Gastrocnemius medialis (tissue), 4 donors: ENCODE results near the gene CCDC78. TPM values are rescaled to one million over a fixed set of nuclear protein-coding genes. Genes with fewer than 3 reads are reported as not detected.

Experiments used
- ATAC-seq, 2 donors: fragments of 150-250 bp; one replicate each; pipeline ENCODE4 v1.9.1; 2016
- DNase-seq, 2 donors: peaks; one replicate each; pipeline ENCODE4 v3.0.0-alpha.2; 2019
- H3K27ac ChIP-seq, 4 donors: fragments of 200-600 bp; sonication (generic); 1 replicate in 1 of 4; 2 replicates in 3 of 4; pipeline ENCODE4 v1.5.1; 2016 to 2018; ENCODE audit warnings: mild to moderate bottlenecking in 2 of 4, moderate library complexity in 1 of 4
- H3K27me3 ChIP-seq, 3 donors: fragments of 200-600 bp; sonication (generic) in 2 of 3; 1 replicate in 1 of 3; 2 replicates in 2 of 3; pipeline versions ENCODE4 v1.5.1 to v1.6.0; 2016 to 2019; ENCODE audit warnings: mild to moderate bottlenecking in 1 of 3, moderate library complexity in 1 of 3
- H3K36me3 ChIP-seq, 2 donors: fragments of 200-600 bp; sonication (generic) in 1 of 2; one replicate each; pipeline ENCODE4 v1.5.1; 2017 to 2018
- H3K4me1 ChIP-seq, 2 donors: fragments of 200-600 bp; sonication (generic) in 1 of 2; one replicate each; pipeline ENCODE4 v1.5.1; 2016 to 2017; ENCODE audit warnings: mild to moderate bottlenecking in 2 of 2
- H3K4me3 ChIP-seq, 4 donors: fragments of 200-600 bp; sonication (generic) in 3 of 4; 1 replicate in 1 of 4; 2 replicates in 3 of 4; pipeline ENCODE4 v1.5.1; 2016 to 2019; ENCODE audit warnings: mild to moderate bottlenecking in 2 of 4
- H3K9me3 ChIP-seq, 3 donors: fragments of 200-600 bp; sonication (generic) in 2 of 3; 1 replicate in 1 of 3; 2 replicates in 2 of 3; pipeline ENCODE4 v1.5.1; 2016 to 2019
- CTCF ChIP-seq, 5 experiments: fragments of 450-650 bp in 3 of 5; fragments of 200-600 bp in 2 of 5; sonication (generic) in 2 of 5; IDR thresholded peaks in 4 of 5; conservative IDR thresholded peaks in 1 of 5; 1 replicate in 4 of 5; 2 replicates in 1 of 5; pipeline ENCODE4 v1.5.1; 2016 to 2019; ENCODE audit warnings: antibody characterized with exemption in 5 of 5, mild to moderate bottlenecking in 3 of 5, moderate library complexity in 3 of 5
- POLR2A ChIP-seq, 2 donors: fragments of 450-650 bp; IDR thresholded peaks; one replicate each; pipeline ENCODE4 v1.6.1; 2017; ENCODE audit warnings: antibody characterized with exemption in 2 of 2, mild to moderate bottlenecking in 2 of 2, moderate library complexity in 2 of 2
- in situ Hi-C, 4 donors: fragments of 200-750 bp; cut with MboI; loops; one replicate each; pipeline versions ENCODE4 v1.15.0 to v1.8.0; 2017; ENCODE audit warnings: low sequenced_read_pairs in 4 of 4
- intact Hi-C: fragments of 100-400 bp; cut with DNase I; formaldehyde crosslinking; loops from one replicate; pipeline ENCODE4 v1.15.1; 2023; ENCODE audit warnings: low total_unique reads
- total RNA-seq, 4 donors: library from RNA; depleted of rRNA; stranded (reverse); fragments of >200 nt; gene quantifications; one replicate each; pipeline versions ENCODE4 v1.1.0 to v1.2.3, GENCODE V29; 2016

Gene CCDC78
- total RNA-seq, 4 donors from 2014 or later = not detected

GRCh38 chr16:680967-681745 is 45.1 kb downstream of the CCDC78 start:
- Histone ChIP-seq H3K27ac (peak overlapping the region; percentile 89 to 100 (median 98)), H3K4me1 (peaks cover 27 to 49% of the 10 kb centered on the region in 2 donors), H3K9me3 (no peaks in the 10 kb centered on the region), H3K27me3 (no peaks in the 10 kb centered on the region), H3K4me3 (peak overlapping the region; percentile 65 to 88 (median 79)), H3K36me3 (peaks cover 0 to 26% of the 10 kb centered on the region in 2 donors)
- intact Hi-C loops = loop anchor here (10.0 kb wide), 1 partner anchor 624 kb away; the partner anchor contains the start of gene UBE2I
- TF ChIP-seq CTCF (IDR thresholded peaks at IDR 0.05 in 4 of 5, conservative IDR thresholded peaks at IDR 0.05 in 1 of 5) (no peak), POLR2A (IDR thresholded peaks at IDR 0.05) (no peak)
- in situ Hi-C loops = no loop called here
- peak; percentile 48 to 79 for DNase-seq
- ATAC-seq = peak in 1 of 2 donors; percentile 7

- no peaks in the 10 kb centered on the region for H3K9me3 ChIP-seq
- peak in 1 of 2 donors; percentile 12 for DNase-seq
- intact Hi-C loops (loop anchor here (10.0 kb wide), 1 partner anchor 624 kb away; the partner anchor contains the start of gene UBE2I), in situ Hi-C loops (no loop called here)
- H3K4me3 ChIP-seq = peak overlapping the region; percentile 65 to 88 (median 79)
- H3K4me1 ChIP-seq = peaks cover 27 to 49% of the 10 kb centered on the region in 2 donors
- no peaks in the 10 kb centered on the region for H3K27me3 ChIP-seq
- peak; percentile 4 for ATAC-seq
- H3K27ac ChIP-seq = peak overlapping the region; percentile 89 to 100 (median 98)
- TF ChIP-seq CTCF (IDR thresholded peaks at IDR 0.05 in 4 of 5, conservative IDR thresholded peaks at IDR 0.05 in 1 of 5) = no peak
- peak in 1 of 2 donors; percentile 3 for TF ChIP-seq POLR2A (IDR thresholded peaks at IDR 0.05)
- H3K36me3 ChIP-seq = peaks cover 0 to 26% of the 10 kb centered on the region in 2 donors
Observed at GRCh38 chr16:680625-680945, 45.7 kb downstream of the CCDC78 start.

- Histone ChIP-seq H3K4me3 (peak within 1 kb of the TSS; percentile 65 to 88 (median 79)), H3K4me1 (peaks cover 26 to 47% of the 10 kb centered on the region in 2 donors), H3K27ac (peak within 1 kb of the TSS; percentile 89 to 100 (median 98)), H3K36me3 (peaks cover 0 to 21% of the 10 kb centered on the region in 2 donors), H3K27me3 (no peaks in the 10 kb centered on the region), H3K9me3 (no peaks in the 10 kb centered on the region)
- peak; percentile 80 to 84 for DNase-seq
- in situ Hi-C loops = no loop called here
- ATAC-seq = peak; percentile 67 to 74
- intact Hi-C loops = loop anchor here (10.0 kb wide), 1 partner anchor 625 kb away; the partner anchor contains the start of gene UBE2I
- TF ChIP-seq POLR2A (IDR thresholded peaks at IDR 0.05) (peak; percentile 87 to 91), CTCF (IDR thresholded peaks at IDR 0.05 in 4 of 5, conservative IDR thresholded peaks at IDR 0.05 in 1 of 5) (peak in 1 of 5 experiments; percentile 17)
Observed at GRCh38 chr16:679814-680624, 46.2 kb downstream of the CCDC78 start, which contains the start of gene STUB1. Gene STUB1, plus strand, starts transcription at chr16:680410. Its CDS starts 116 bp downstream, at chr16:680526.

GRCh38 chr16:678858-679813 is 47.1 kb downstream of the CCDC78 start:
- in situ Hi-C loops = no loop called here

More at GRCh38 chr16:678858-679813, 47.1 kb downstream of the CCDC78 start:
- DNase-seq (peak; percentile 34 to 66), ATAC-seq (peak; percentile 14 to 21)
- Histone ChIP-seq H3K27me3 (no peaks in the 10 kb centered on the region), H3K4me1 (peaks cover 24 to 40% of the 10 kb centered on the region in 2 donors), H3K9me3 (no peaks in the 10 kb centered on the region), H3K36me3 (peaks cover 0 to 21% of the 10 kb centered on the region in 2 donors), H3K27ac (peak overlapping the region; percentile 89 to 100 (median 98)), H3K4me3 (peak overlapping the region; percentile 51 to 82 (median 70))
- intact Hi-C loops = no loop called here
- TF ChIP-seq POLR2A (IDR thresholded peaks at IDR 0.05) (no peak), CTCF (IDR thresholded peaks at IDR 0.05 in 4 of 5, conservative IDR thresholded peaks at IDR 0.05 in 1 of 5) (no peak)
